GM12878 (cell line): ENCODE measurements around the gene DTNBP1.

Experiments used
- ATF3 ChIP-seq: IDR thresholded peaks from 2 replicates; pipeline ENCODE4 v1.6.1; 2011; ENCODE audit warnings: low read depth, mild to moderate bottlenecking, low read length, moderate library complexity, borderline replicate concordance; ENCODE audit errors: extremely low read depth
- ATF7 ChIP-seq: fragments of 450-650 bp; IDR thresholded peaks from 2 replicates; pipeline ENCODE4 v1.6.1; 2016; ENCODE audit warnings: low read depth, mild to moderate bottlenecking
- CTCF ChIP-seq, 3 experiments: IDR thresholded peaks in 2 of 3; conservative IDR thresholded peaks in 1 of 3; 2 replicates each; pipeline ENCODE4 v1.5.1; 2011; ENCODE audit warnings: low read depth in 3 of 3, low read length in 3 of 3, mild to moderate bottlenecking in 3 of 3, control low read depth in 2 of 3, moderate library complexity in 2 of 3, inconsistent platforms in 1 of 3, mixed read lengths in 1 of 3; ENCODE audit not compliant: control insufficient read depth in 2 of 3, insufficient read depth in 1 of 3; ENCODE audit errors: extremely low read depth in 1 of 3
- MAX ChIP-seq: IDR thresholded peaks from 2 replicates; pipeline ENCODE4 v1.6.1; 2012; ENCODE audit warnings: low read depth, low read length, improper control_type of control experiment
- SMC3 ChIP-seq: IDR thresholded peaks from 2 replicates; pipeline ENCODE4 v1.6.1; 2011; ENCODE audit warnings: low read length, improper control_type of control experiment, borderline replicate concordance
- TARDBP ChIP-seq: IDR thresholded peaks from 2 replicates; pipeline ENCODE4 v1.6.1; 2016; ENCODE audit warnings: borderline replicate concordance
- USF2 ChIP-seq: IDR thresholded peaks from 2 replicates; pipeline ENCODE4 v1.6.1; 2011; ENCODE audit warnings: low read depth, low read length, improper control_type of control experiment, borderline replicate concordance

GRCh38 chr6:15689586-15690482 lies 27.0 kb upstream of the DTNBP1 start:
- TF ChIP-seq CTCF (IDR thresholded peaks at IDR 0.05 in 2 of 3, conservative IDR thresholded peaks at IDR 0.05 in 1 of 3; ENCODE audit: control insufficient read depth in 2 of 3, extremely low read depth in 1 of 3, insufficient read depth in 1 of 3, low read depth in 3 of 3, low read length in 3 of 3) (no peak), MAX (no peak), ATF7 (no peak), ATF3 (no peak), USF2 (no peak), TARDBP (no peak), SMC3 (no peak)
